Nephron progenitor cell (in vitro differentiated cells): ENCODE results near the gene ENDOU.

Experiments used
- DNase-seq: peaks from one replicate; pipeline ENCODE4 v3.0.0; 2021
- H3K27ac Mint-ChIP-seq: 2 replicates; pipeline ENCODE4 v1.8.0; 2021; ENCODE audit warnings: mild to moderate bottlenecking, moderate library complexity, mixed read lengths
- H3K27me3 Mint-ChIP-seq: 2 replicates; pipeline ENCODE4 v1.8.0; 2021; ENCODE audit warnings: mild to moderate bottlenecking, low read depth, mixed read lengths; ENCODE audit not compliant: poor library complexity
- H3K36me3 Mint-ChIP-seq: 2 replicates; pipeline ENCODE4 v1.8.0; 2021; ENCODE audit warnings: low read depth, mixed read lengths
- H3K4me1 Mint-ChIP-seq: 2 replicates; pipeline ENCODE4 v1.8.0; 2021; ENCODE audit warnings: mixed read lengths
- H3K4me3 Mint-ChIP-seq: 2 replicates; pipeline ENCODE4 v1.8.0; 2021; ENCODE audit warnings: mild to moderate bottlenecking, moderate library complexity, mixed read lengths
- H3K9me3 Mint-ChIP-seq: 2 replicates; pipeline ENCODE4 v1.8.0; 2021; ENCODE audit warnings: mild to moderate bottlenecking, moderate library complexity, mixed read lengths
- TF ChIP-seq, protein P1 (sequence below): fragments of 200-600 bp; sonication (generic); IDR thresholded peaks from 2 replicates; pipeline ENCODE4 v1.5.0; 2021; ENCODE audit warnings: antibody characterized with exemption

Gene ENDOU

DNA sequence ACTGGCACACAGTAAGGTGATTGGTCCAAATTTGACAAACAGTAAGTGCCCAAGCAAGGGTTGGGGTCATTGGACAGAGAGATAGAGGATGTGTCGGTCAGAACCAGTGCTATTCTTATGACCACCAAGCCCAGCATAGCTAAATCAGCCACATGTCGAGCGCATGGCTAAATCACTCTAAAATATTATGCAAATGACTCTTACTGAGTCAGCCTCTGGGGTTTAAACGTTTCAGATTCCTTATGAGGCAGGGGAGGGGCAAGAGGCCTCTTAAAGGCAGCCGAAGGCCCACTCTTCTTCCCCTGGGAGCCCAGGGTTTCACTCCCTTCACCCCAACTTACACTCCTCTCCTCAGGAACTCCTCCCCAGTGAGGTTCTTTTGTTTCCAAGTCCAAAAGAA, 603 bp upstream of the ENDOU start:
- H3K4me1 Mint-ChIP-seq, result peaks cover 31% of the 10 kb centered on the region
- H3K27me3 Mint-ChIP-seq, result peaks cover 4% of the 10 kb centered on the region
- H3K9me3 Mint-ChIP-seq, result no peaks in the 10 kb centered on the region
- no peaks in the 10 kb centered on the region for H3K36me3 Mint-ChIP-seq
- TF ChIP-seq, protein P1, sequence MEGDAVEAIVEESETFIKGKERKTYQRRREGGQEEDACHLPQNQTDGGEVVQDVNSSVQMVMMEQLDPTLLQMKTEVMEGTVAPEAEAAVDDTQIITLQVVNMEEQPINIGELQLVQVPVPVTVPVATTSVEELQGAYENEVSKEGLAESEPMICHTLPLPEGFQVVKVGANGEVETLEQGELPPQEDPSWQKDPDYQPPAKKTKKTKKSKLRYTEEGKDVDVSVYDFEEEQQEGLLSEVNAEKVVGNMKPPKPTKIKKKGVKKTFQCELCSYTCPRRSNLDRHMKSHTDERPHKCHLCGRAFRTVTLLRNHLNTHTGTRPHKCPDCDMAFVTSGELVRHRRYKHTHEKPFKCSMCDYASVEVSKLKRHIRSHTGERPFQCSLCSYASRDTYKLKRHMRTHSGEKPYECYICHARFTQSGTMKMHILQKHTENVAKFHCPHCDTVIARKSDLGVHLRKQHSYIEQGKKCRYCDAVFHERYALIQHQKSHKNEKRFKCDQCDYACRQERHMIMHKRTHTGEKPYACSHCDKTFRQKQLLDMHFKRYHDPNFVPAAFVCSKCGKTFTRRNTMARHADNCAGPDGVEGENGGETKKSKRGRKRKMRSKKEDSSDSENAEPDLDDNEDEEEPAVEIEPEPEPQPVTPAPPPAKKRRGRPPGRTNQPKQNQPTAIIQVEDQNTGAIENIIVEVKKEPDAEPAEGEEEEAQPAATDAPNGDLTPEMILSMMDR, result no peak
- no peak for DNase-seq
- H3K27ac Mint-ChIP-seq, result no peak overlapping the region
- no peak overlapping the region for H3K4me3 Mint-ChIP-seq

DNA sequence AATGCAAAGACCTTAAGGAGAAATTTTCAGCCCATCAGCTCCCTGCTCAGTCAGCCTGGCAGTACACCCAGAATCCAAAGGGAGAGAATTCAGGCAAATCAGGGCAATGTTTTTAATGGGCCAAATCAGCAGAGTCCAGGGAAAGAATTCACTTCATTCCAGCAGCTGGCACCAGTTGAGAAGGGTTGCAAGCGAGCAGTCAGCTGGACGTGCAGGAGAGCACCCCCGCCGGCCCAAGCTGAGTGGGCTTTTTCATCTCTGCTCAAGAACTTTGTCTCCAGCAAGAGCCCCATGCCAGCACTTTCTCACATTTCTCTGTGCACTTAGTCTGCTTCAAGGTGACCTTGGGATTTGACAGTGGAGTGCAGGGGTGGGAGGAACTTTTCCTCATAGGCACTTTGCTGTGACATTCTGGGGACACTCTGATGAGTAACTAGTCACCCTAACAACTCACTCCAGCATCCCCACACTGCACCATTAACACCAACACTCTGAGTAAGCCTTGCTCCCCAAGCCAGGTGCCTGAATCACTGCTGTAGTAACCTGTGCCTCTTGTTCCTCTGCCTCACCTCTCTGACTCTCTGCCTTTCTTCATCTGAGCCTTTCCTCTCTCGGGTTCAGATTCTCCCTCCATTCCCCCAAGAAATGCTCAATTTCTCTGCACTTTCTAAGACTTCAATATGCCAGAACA, 2.2 kb downstream of the ENDOU start:
- peaks cover 13% of the 10 kb centered on the region for H3K4me1 Mint-ChIP-seq
- no peak overlapping the region for H3K4me3 Mint-ChIP-seq
- no peak for DNase-seq
- no peaks in the 10 kb centered on the region for H3K36me3 Mint-ChIP-seq
- TF ChIP-seq, protein P1, result no peak
- peaks cover 4% of the 10 kb centered on the region for H3K27me3 Mint-ChIP-seq
- H3K9me3 Mint-ChIP-seq, result no peaks in the 10 kb centered on the region
- no peak overlapping the region for H3K27ac Mint-ChIP-seq

DNA sequence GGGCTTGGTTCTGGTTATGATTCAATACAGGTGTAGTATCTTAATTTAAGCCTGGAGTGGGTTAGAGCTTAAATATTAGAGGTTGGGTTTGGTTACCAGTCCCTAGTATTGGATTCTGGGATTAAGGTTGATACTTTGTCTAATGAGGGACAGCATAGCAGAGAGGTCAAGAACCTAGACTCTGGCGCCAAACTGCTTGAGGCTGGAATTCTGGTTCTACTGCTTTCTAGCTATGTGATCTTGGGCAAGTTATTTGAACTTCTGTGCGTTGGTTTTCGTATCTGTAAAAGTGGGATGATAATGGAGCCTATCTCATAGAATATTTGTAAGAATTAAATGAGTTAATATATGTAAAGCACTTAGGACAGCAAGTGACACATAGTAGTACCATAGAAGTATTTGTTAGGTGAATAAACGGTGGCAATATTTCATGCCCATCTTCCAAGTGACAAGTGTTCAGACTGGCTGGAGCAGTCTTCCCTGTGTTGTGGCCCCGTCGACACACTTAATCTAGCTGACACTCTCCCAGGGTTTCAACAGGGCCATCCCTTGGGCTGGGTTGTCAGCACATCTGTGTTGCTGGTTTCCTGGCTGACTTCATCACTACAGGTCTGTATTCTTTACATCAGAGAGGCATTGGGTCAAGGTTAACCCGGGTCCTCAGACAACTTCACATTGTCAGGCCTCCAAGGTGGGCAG, 3.0 kb downstream of the ENDOU start:
- H3K27ac Mint-ChIP-seq, result no peak overlapping the region
- H3K4me1 Mint-ChIP-seq, result peaks cover 16% of the 10 kb centered on the region
- TF ChIP-seq, protein P1, result no peak

DNA sequence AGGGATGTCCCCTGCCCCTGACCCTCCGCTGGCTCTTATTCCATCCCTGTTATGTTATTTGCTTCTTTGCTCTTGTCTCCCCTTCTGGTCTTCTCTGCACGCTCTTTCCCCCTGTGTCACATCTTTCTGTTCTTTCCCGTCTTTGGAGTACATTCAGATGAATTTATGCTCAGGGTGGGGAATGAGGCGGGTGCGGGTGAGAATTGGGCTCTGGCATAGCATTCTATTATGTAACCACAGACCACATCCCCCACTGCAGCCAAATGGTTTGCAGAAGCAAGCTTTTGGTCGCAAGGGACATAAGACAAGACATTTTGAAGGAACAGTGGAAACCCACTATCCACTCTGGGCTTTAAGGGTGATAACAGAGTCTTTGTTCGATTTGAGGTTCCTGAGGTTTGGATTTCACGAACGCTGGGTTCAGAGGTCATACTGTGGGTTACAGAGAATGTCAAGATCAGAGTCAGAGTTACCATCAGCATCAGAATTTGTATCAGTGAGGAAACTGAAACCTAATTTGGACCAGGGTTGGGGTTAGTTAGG, 3.8 kb downstream of the ENDOU start:
- Mint-ChIP-seq H3K27ac (no peak overlapping the region), H3K27me3 (no peaks in the 10 kb centered on the region), H3K4me1 (peaks cover 23% of the 10 kb centered on the region), H3K9me3 (no peaks in the 10 kb centered on the region), H3K4me3 (no peak overlapping the region), H3K36me3 (no peaks in the 10 kb centered on the region)
- TF ChIP-seq, protein P1, result no peak
- DNase-seq, result no peak

More for the DNA sequence above, 3.0 kb downstream of the ENDOU start:
- Mint-ChIP-seq H3K36me3 (no peaks in the 10 kb centered on the region), H3K9me3 (no peaks in the 10 kb centered on the region), H3K27me3 (peaks cover 4% of the 10 kb centered on the region), H3K4me3 (no peak overlapping the region)
- DNase-seq, result no peak

DNA sequence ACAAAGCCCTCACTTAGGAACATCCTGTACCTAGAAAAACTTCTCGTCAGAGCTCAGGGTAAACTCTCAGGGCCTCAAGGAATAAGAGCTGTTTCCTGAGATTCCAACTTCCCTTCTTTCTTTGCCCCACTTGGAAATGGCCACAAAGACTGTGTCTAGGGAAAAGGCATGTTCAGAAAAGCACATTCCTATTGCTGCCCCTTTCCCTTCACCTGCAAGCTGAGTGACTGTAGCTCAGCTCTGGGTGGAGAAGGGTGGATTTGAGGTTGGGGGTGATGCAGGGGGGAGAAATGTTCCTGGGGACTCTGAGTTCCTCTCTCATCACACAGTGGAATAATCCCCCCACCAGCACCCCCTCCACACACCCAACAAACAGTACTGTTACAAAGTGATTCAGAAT, 6.8 kb downstream of the ENDOU start:
- H3K27me3 Mint-ChIP-seq, result peaks cover 3% of the 10 kb centered on the region
- no peak for DNase-seq
- no peak overlapping the region for H3K4me3 Mint-ChIP-seq
- peaks cover 35% of the 10 kb centered on the region for H3K4me1 Mint-ChIP-seq
- H3K9me3 Mint-ChIP-seq, result no peaks in the 10 kb centered on the region
- no peak overlapping the region for H3K27ac Mint-ChIP-seq
- TF ChIP-seq, protein P1, result no peak
- H3K36me3 Mint-ChIP-seq, result no peaks in the 10 kb centered on the region
